SK-N-SH (cell line): ENCODE measurements around the gene TBC1D17. TPM values are rescaled to one million over a fixed set of nuclear protein-coding genes. Genes with fewer than 3 reads are reported as not detected.

ENCODE experiments used
- CTCF ChIA-PET: fragments of 300-600, 350-600 bp; formaldehyde crosslinking; extraction: SDS; loops from one replicate; lab custom pipeline; 2021; lab: Yijun Ruan, JAX
- POLR2A ChIA-PET: fragments of 350-600 bp; sonication (Branson Sonifier 250); formaldehyde crosslinking; extraction: SDS; loops from one replicate; lab custom pipeline; 2020; ENCODE audit warnings: antibody characterized with exemption, inconsistent platforms; lab: Yijun Ruan, JAX
- DNase-seq: peaks from one replicate; pipeline ENCODE4 v3.0.0; 2012
- H2AFZ ChIP-seq: fragments of 200-600 bp; sonication (generic); 2 replicates; pipeline ENCODE4 v1.8.1; 2016; ENCODE audit warnings: antibody characterized with exemption, mild to moderate bottlenecking, low read depth
- H3F3A ChIP-seq: fragments of 200-600 bp; sonication (generic); replicated peaks from 2 replicates; pipeline ENCODE3; 2016; ENCODE audit warnings: antibody characterized with exemption, mild to moderate bottlenecking; ENCODE audit not compliant: insufficient read depth
- H3K27ac ChIP-seq, 2 experiments: fragments of 200-500 bp in 1 of 2; fragments of 200-600 bp in 1 of 2; sonication (Bioruptor generic) in 1 of 2; sonication (generic), shearing (Covaris generic) in 1 of 2; 2 replicates each; pipeline versions ENCODE4 v1.5.1 to v1.6.1; 2014 to 2016; ENCODE audit warnings: low read depth in 2 of 2, inconsistent platforms in 1 of 2, low read length in 1 of 2, mild to moderate bottlenecking in 1 of 2, mixed read lengths in 1 of 2
- H3K27me3 ChIP-seq: fragments of 200-600 bp; sonication (generic), shearing (Covaris generic); 2 replicates; pipeline ENCODE4 v1.6.1; 2016; ENCODE audit warnings: mixed run types; ENCODE audit not compliant: insufficient read depth
- H3K36me3 ChIP-seq, 2 experiments: fragments of 200-500 bp in 1 of 2; fragments of 200-600 bp in 1 of 2; sonication (Bioruptor generic) in 1 of 2; sonication (generic) in 1 of 2; replicated peaks in 1 of 2; 2 replicates each; pipeline versions ENCODE3 to v1.5.1; 2014 to 2016; ENCODE audit warnings: low read length in 1 of 2, mild to moderate bottlenecking in 1 of 2; ENCODE audit not compliant: insufficient read depth in 2 of 2, control insufficient read depth in 1 of 2
- H3K4me1 ChIP-seq, 2 experiments: fragments of 200-500 bp in 1 of 2; fragments of 200-600 bp in 1 of 2; sonication (Bioruptor generic) in 1 of 2; sonication (generic), shearing (Covaris generic) in 1 of 2; 2 replicates each; pipeline versions ENCODE4 v1.5.1 to v1.6.1; 2014 to 2016; ENCODE audit warnings: low read depth in 1 of 2, low read length in 1 of 2, mixed run types in 1 of 2; ENCODE audit not compliant: insufficient read depth in 2 of 2, control insufficient read depth in 1 of 2
- H3K4me2 ChIP-seq: fragments of 200-600 bp; sonication (generic), shearing (Covaris generic); 2 replicates; pipeline ENCODE4 v1.6.1; 2017; ENCODE audit warnings: mixed run types
- H3K4me3 ChIP-seq, 2 experiments: fragments of 200-500 bp in 1 of 2; fragments of 200-600 bp in 1 of 2; sonication (Bioruptor generic) in 1 of 2; sonication (generic), shearing (Covaris generic) in 1 of 2; 2 replicates each; pipeline versions ENCODE4 v1.5.1 to v1.8.1; 2014 to 2016; ENCODE audit warnings: low read depth in 2 of 2, inconsistent platforms in 1 of 2, low read length in 1 of 2, mild to moderate bottlenecking in 1 of 2, mixed read lengths in 1 of 2, moderate library complexity in 1 of 2
- H3K79me2 ChIP-seq: fragments of 200-600 bp; sonication (generic); 2 replicates; pipeline ENCODE4 v1.8.1; 2017; ENCODE audit warnings: mild to moderate bottlenecking; ENCODE audit not compliant: insufficient read depth
- H3K9ac ChIP-seq: fragments of 200-600 bp; sonication (generic); 2 replicates; pipeline ENCODE4 v1.6.1; 2017; ENCODE audit warnings: mixed run types
- H3K9me2 ChIP-seq: fragments of 200-600 bp; sonication (generic); 2 replicates; pipeline ENCODE4 v1.6.1; 2017; ENCODE audit warnings: mixed run types
- H3K9me3 ChIP-seq: fragments of 200-600 bp; sonication (generic); 2 replicates; pipeline ENCODE4 v1.6.1; 2017; ENCODE audit warnings: mixed run types, mild to moderate bottlenecking, moderate library complexity
- H4K20me1 ChIP-seq: fragments of 200-600 bp; sonication (generic); 2 replicates; pipeline ENCODE4 v1.6.1; 2017; ENCODE audit warnings: mild to moderate bottlenecking, mixed run types; ENCODE audit not compliant: insufficient read depth
- CTCF ChIP-seq: fragments of 200-600 bp; sonication (generic); IDR thresholded peaks from 2 replicates; pipeline ENCODE4 v1.6.1; 2017; ENCODE audit warnings: antibody characterized with exemption, mild to moderate bottlenecking, moderate library complexity
- EZH2phosphoT487 ChIP-seq: fragments of 200-600 bp; sonication (generic); IDR thresholded peaks from 2 replicates; pipeline ENCODE4 v1.6.1; 2017; ENCODE audit warnings: low read depth, mixed run types, mild to moderate bottlenecking, antibody characterized with exemption, moderate library complexity, borderline replicate concordance
- FOXM1 ChIP-seq: IDR thresholded peaks from 2 replicates; pipeline ENCODE4 v1.4.0; 2012; ENCODE audit warnings: low read depth, mild to moderate bottlenecking
- NRF1 ChIP-seq: IDR thresholded peaks from 2 replicates; pipeline ENCODE4 v1.6.1; 2012; ENCODE audit warnings: low read depth, mild to moderate bottlenecking, low read length
- PBX3 ChIP-seq: IDR thresholded peaks from 2 replicates; pipeline ENCODE4; 2012
- RCOR1 ChIP-seq: fragments of 150-350 bp; IDR thresholded peaks from 2 replicates; pipeline ENCODE4 v1.6.1; 2017; ENCODE audit warnings: antibody characterized with exemption, low read length
- REST ChIP-seq: IDR thresholded peaks from 2 replicates; pipeline ENCODE4 v1.6.1; 2012; ENCODE audit warnings: mild to moderate bottlenecking, low read depth, low read length, moderate library complexity
- SIN3A ChIP-seq: IDR thresholded peaks from 2 replicates; pipeline ENCODE4 v1.6.1; 2012; ENCODE audit warnings: low read depth, mild to moderate bottlenecking, low read length, moderate library complexity, borderline replicate concordance
- USF1 ChIP-seq: IDR thresholded peaks from 2 replicates; pipeline ENCODE4 v1.4.0; 2012; ENCODE audit warnings: low read depth, borderline replicate concordance
- YY1 ChIP-seq: IDR thresholded peaks from 2 replicates; pipeline ENCODE4 v1.4.0; 2012; ENCODE audit warnings: low read depth, mild to moderate bottlenecking
- WGBS: methylation state at CpG from one replicate; pipeline ENCODE4 v1.1.6; 2017; ENCODE audit warnings: low lambda C conversion rate; 5-methylcytosine and 5-hydroxymethylcytosine counted together
- polyA plus RNA-seq, 3 experiments: library from polyadenylated mRNA; depleted of rRNA; stranded (reverse); fragments of >200 nt; gene quantifications; 2 replicates each; pipeline ENCODE4 v1.2.3, GENCODE V29; 2012

The TBC1D17 gene
- polyA plus RNA-seq, 1 of the 3 experiments (the other 2 are of a cell fraction) = 28.3 TPM

- TF ChIP-seq REST (0 out of 2 replicates have a peak, but pooled peaks have one; percentile 4), FOXM1 (no peak), PBX3 (no peak), CTCF (no peak), USF1 (no peak), SIN3A (no peak)
Observed at GRCh38 chr19:49877879-49878743, 609 bp downstream of the TBC1D17 start (continued).

- no peaks in the 10 kb centered on the region for H3K9me3 ChIP-seq
- TF ChIP-seq EZH2phosphoT487 (no peak), NRF1 (no peak), YY1 (no peak), RCOR1 (no peak)
- H3K4me1 ChIP-seq = peaks cover 7 to 23% of the 10 kb centered on the region in 2 experiments; a peak in 3 of 4 replicates
- H3K9me2 ChIP-seq = no peaks in the 10 kb centered on the region
- H3K4me2 ChIP-seq = peak overlapping the region; percentile 97
- peak overlapping the region; percentile 97 for H3K9ac ChIP-seq
- no peaks in the 10 kb centered on the region for H4K20me1 ChIP-seq
- no peaks in the 10 kb centered on the region for H3F3A ChIP-seq
- H3K27me3 ChIP-seq = no peaks in the 10 kb centered on the region
- peak overlapping the region in 1 of 2 experiments; percentile 96; a peak in 2 of 4 replicates for H3K27ac ChIP-seq
- ChIA-PET CTCF (interaction anchor here (1.0 to 1.1 kb wide), 2 partner anchors 10 to 11 kb away, joined by 3 to 5 read pairs; no protein-coding TSS in a partner anchor), POLR2A (interaction anchor here (3.5 kb wide), 1 partner anchor 11 kb away, joined by 22 read pairs; the partner anchor contains the start of gene PNKP)
- H3K4me3 ChIP-seq = peak overlapping the region; percentile 98 to 99; a peak in 3 of 4 replicates
- H3K79me2 ChIP-seq = peaks cover 45% of the 10 kb centered on the region
- no peak for DNase-seq
- no peak overlapping the region for H2AFZ ChIP-seq
- peaks cover 43 to 51% of the 10 kb centered on the region in 2 experiments for H3K36me3 ChIP-seq
- WGBS = 73% methylated on average over 9 of the region's 9 CpGs
Observed at GRCh38 chr19:49878744-49879070, 1.2 kb downstream of the TBC1D17 start.
